Hepatocyte (in vitro differentiated cells): ENCODE measurements around the gene AFAP1.

Source experiments
- EZH2 ChIP-seq: fragments of 200-600 bp; sonication (generic); IDR thresholded peaks from 2 replicates; pipeline ENCODE4 v1.6.1; 2016; ENCODE audit warnings: antibody characterized with exemption, mild to moderate bottlenecking, borderline replicate concordance
- TF ChIP-seq, protein P1 (sequence below): fragments of 200-600 bp; sonication (generic); IDR thresholded peaks from 2 replicates; pipeline ENCODE4 v1.5.1; 2016; ENCODE audit warnings: antibody characterized with exemption, mild to moderate bottlenecking; ENCODE audit not compliant: poor library complexity

DNA sequence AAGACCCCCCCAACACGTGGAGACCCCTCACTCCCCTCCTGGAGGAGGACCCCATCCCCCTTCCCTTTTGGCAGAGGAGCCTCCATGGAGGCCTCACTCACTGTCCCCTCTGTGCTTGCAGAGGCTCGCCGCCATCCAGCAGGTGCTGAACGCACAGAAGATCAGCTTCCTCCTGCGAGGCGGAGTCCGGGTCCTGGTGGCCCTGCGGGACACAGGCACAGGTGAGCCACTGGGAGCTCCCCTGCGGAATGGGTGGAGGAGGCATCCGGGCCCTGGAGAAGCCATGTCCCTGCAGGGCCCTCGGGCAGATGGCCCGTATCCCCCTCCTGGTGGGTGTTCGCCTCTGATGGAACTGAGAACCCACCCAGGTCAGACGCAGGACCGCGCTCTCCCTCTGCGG lies 206.5 kb downstream of the AFAP1 start:
- TF ChIP-seq, protein P1, sequence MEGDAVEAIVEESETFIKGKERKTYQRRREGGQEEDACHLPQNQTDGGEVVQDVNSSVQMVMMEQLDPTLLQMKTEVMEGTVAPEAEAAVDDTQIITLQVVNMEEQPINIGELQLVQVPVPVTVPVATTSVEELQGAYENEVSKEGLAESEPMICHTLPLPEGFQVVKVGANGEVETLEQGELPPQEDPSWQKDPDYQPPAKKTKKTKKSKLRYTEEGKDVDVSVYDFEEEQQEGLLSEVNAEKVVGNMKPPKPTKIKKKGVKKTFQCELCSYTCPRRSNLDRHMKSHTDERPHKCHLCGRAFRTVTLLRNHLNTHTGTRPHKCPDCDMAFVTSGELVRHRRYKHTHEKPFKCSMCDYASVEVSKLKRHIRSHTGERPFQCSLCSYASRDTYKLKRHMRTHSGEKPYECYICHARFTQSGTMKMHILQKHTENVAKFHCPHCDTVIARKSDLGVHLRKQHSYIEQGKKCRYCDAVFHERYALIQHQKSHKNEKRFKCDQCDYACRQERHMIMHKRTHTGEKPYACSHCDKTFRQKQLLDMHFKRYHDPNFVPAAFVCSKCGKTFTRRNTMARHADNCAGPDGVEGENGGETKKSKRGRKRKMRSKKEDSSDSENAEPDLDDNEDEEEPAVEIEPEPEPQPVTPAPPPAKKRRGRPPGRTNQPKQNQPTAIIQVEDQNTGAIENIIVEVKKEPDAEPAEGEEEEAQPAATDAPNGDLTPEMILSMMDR, result no peak
- TF ChIP-seq EZH2, result no peak
